GM12891 (cell line): Measurements from ENCODE around the gene EEIG1.

ENCODE experiments used
- POLR2A ChIP-seq: IDR thresholded peaks from 2 replicates; pipeline ENCODE4 v1.6.1; 2011; ENCODE audit warnings: low read depth, low read length, control low read depth
- POLR2AphosphoS5 ChIP-seq: IDR thresholded peaks from 2 replicates; pipeline ENCODE4 v1.6.1; 2011; ENCODE audit warnings: low read depth, low read length, control low read depth
- SPI1 ChIP-seq: IDR thresholded peaks from 2 replicates; pipeline ENCODE4 v1.6.1; 2011; ENCODE audit warnings: low read depth, low read length, control low read depth
- TAF1 ChIP-seq: IDR thresholded peaks from 2 replicates; pipeline ENCODE4 v1.6.1; 2011; ENCODE audit warnings: low read depth, low read length, control low read depth

DNA sequence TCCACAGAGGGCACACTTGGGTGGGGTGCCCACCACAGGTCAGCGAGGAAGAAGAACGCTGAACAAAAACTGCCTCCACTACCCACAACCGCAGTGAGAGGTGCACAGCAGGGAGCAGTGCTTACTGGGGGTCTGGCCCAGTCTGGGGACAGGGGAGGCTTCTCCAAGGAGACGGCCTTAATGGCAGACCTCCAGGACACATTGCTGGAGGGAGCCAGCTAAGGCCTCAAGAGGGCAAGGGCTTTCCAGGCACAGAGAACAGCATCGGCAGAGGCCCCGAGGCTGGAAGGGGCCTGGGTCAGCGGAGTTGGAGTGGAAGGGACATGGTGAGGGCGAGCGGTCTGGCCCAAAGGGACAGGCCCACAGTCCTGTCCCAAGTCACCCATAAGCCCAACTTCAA is 34.8 kb downstream of the EEIG1 start:
- no peak for TF ChIP-seq POLR2AphosphoS5
- TF ChIP-seq POLR2A, result no peak
- TF ChIP-seq TAF1, result no peak
- TF ChIP-seq SPI1, result no peak
